ENCODE data around the gene FFAR3.

FFAR3 gene

DNA sequence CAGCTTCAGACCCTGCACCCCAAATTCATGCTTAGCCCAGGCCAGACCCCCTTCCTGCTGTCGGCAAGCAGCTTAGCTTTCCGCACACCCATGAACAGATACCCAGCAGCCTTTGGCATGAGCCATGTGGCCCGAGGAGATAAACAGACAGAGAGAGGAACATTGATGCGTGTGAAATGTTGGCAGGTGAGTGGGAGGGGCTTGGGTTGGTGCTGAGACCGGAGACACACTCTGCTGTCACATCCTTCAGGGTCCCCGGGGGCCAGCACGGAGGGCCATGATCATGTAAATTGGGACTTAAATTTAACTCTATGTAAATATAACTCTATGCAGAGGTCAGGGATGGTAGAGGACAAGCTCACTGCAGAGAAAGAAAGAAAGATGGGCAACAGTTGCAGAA, 27.8 kb upstream of the FFAR3 start:
- DNase-seq (ENCODE audit: low read depth) = no peak

DNA sequence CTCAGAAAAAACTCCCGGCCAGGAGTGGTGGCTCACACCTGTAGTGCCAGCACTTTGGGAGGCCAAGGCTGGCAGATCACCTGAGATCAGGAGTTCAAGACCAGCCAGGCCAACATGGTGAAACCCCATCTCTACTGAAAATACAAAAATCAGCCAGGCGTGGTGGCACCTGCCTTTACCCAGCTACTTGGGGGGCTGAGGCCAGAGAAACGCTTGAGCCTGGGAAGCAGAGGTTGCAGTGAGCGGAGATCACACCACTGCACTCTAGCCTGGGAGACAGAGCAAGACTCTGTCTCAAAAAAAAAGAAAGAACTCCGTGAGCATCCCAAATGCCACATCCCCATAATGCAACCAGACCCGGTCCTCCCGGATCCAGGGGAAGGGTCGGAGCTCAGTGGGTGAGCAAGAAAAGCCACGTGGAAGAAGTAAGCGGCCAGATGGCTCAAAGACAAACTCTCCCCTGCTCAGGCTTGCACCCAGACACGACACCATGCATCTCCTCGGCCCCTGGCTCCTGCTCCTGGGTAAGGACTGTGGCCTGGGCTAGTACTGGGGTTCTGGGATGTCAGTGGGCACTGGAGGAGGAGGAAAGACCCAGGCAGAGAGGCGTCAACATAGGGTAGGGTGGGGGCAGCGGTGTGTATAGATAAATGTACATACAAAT, 26.6 kb upstream of the FFAR3 start:
- no peak for DNase-seq (ENCODE audit: low read depth)

- DNase-seq (ENCODE audit: low read depth) = no peak
These were observed 25.4 kb upstream of the FFAR3 start for GRCh38 chr19:35332817-35333216.

- DNase-seq (ENCODE audit: low read depth) = no peak
These were observed 24.0 kb upstream of the FFAR3 start for GRCh38 chr19:35334144-35334753.

- DNase-seq (ENCODE audit: low read depth) = no peak
These were observed 21.9 kb upstream of the FFAR3 start for GRCh38 chr19:35336166-35336955.

DNA sequence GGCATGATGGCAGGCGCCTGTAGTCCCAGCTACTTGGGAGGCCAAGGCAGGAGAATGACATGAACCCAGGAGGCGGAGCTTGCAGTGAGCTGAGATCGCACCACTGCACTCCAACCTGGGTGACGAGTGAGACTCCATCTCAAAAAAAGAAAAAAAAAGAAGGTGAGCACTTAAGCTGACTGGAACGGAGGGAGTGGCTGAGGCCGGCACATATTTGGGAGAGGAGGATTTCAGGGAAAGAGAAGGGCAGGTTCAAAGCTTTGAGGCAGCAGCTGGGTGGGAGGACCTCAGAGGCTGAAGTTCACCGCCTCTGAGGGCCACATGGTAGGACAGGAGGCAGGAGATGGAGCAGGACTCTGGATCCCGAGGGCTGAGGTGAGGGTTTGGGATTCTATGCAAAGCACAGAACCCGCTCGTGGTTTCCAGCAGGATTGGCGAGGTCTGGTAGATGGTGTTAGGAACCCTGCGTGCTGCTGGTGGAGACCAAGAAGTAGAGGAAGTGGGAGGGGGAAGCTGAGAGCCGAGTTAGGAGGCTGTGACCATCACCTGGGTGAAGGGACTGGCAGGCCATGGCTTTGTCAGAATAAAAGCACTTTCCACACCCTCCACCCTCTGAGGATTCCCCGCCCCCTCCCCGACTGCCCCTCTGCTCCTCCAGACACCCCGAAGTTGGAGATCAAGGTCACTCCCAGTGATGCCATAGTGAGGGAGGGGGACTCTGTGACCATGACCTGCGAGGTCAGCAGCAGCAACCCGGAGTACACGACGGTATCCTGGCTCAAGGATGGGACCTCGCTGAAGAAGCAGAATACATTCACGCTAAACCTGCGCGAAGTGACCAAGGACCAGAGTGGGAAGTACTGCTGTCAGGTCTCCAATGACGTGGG, 20.9 kb upstream of the FFAR3 start:
- no peak for DNase-seq (ENCODE audit: low read depth)

- DNase-seq (ENCODE audit: low read depth) = no peak
These were observed 20.3 kb upstream of the FFAR3 start for GRCh38 chr19:35337984-35338296.

DNA sequence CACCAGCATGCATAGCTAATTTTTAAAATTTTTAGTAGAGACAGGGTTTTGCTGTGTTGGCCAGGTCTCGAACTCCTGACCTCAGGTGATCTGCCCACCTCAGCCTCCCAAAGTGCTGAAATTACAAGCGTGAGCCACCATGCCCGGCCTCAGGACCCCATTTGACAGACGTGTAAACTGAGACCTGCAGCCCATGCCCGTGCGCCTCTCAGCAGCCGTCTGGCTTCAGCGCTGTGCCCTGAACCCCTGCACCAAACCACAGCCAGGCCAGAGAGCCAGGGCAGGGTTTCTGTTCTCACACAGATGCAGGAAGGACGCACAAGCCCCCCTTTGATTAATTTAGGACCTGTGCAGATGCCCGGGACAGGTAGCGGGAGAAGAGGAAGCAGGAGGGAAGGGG, 17.8 kb upstream of the FFAR3 start:
- DNase-seq (ENCODE audit: low read depth) = no peak

DNA sequence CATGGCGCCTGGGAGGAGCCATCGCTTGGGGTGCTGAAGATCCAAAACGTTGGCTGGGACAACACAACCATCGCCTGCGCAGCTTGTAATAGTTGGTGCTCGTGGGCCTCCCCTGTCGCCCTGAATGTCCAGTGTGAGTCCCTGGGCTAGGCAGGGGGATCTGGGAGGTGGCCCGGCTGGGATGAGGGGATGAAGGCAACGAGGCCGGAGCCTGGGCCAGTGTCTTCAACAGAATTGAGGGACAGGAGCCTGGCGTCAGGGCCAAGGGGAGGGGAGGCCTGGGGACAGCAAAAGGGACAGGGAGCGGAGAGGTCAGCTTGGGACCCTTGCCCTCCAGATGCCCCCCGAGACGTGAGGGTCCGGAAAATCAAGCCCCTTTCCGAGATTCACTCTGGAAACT, 17.3 kb upstream of the FFAR3 start:
- DNase-seq (ENCODE audit: low read depth) = no peak

- DNase-seq (ENCODE audit: low read depth) = no peak
These were observed 16.6 kb upstream of the FFAR3 start for GRCh38 chr19:35341565-35342225.

GRCh38 chr19:35342430-35342829, 15.8 kb upstream of the FFAR3 start:
- no peak for DNase-seq (ENCODE audit: low read depth)

DNA sequence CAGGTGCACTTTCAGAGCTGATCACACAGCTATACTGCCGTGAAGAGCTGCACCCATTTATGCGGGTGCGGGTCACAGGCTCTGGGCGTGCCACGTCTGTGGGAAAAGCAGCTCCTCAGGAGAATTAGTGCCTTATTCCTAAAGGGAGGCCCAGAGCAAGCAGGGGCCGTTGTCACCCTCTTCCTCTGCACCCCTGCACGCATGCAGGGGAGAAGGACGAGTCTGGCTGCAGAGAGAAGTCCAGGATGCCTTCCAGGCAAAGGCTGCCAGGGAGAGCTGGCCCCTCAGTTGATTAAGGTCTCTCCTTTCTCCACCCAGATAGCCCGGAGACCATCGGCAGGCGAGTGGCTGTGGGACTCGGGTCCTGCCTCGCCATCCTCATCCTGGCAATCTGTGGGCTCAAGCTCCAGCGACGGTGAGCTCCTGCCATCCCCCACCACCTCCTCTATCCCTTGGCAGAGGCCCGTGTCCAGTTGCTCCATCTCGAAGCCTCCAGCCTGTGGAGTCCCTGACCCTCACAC, 13.7 kb upstream of the FFAR3 start:
- DNase-seq (ENCODE audit: low read depth) = no peak

DNA sequence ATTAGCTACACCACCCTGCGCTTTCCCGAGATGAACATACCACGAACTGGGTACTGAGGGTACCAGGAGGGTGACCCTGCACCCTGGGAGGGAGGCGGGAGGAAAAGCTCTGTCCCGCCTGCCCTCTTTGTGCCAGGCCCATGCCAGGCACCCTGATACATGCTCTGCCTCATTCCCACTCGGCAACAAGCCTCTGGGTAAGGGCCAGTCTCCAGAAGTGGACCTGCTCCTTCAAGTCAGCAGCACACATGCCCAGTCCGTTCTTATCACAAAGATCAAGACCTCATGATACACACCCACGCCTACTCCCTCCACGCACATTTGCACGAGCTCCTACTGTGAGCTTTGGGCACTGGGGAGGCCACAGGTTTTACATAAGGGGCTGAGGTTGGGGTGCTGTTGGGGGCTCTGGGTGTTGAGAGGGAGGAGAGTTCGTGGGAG, 12.6 kb upstream of the FFAR3 start:
- no peak for DNase-seq (ENCODE audit: low read depth)

- peak; percentile 64 for DNase-seq (ENCODE audit: low read depth)
These were observed 11.8 kb upstream of the FFAR3 start for GRCh38 chr19:35346193-35347052.

DNA sequence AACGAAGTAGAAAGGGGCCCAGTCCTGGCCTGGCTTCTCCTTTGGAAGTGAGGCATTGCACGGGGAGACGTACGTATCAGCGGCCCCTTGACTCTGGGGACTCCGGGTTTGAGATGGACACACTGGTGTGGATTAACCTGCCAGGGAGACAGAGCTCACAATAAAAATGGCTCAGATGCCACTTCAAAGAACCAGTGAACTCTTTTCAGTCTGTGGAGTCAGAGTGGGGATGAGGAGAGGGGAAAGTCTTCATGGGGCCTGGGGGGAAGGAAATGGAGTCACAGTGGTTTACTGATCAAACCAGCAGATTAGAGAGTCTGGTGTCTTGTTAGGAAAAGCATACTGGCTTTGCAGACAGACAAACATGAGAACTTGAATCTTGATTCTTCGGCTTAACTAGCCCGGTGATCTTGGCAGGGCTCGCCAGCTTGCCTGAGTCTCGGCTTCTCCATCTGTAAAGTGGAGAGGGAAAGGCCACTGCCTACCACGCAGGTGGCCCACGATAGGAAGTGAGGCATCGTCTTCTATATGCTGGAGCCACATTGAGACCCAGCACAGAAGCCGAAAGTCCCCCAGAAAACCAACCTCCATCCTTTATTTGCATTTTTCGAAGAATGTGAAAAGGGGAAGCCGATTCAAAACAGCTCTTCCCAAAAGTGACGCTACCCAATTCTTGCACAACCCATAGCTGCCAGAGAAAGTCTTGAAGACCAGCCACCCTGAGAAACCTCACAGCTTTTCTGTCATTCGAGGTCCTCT, 10.9 kb upstream of the FFAR3 start, which contains the start of gene FFAR1:
TSS of gene FFAR1 (plus strand) at position 732 of the 759 bp plus-strand sequence. CDS start 3,650 bp downstream, outside the sequence.
- DNase-seq (ENCODE audit: low read depth) = no peak

GRCh38 chr19:35347930-35348298, 10.3 kb upstream of the FFAR3 start:
- DNase-seq (ENCODE audit: low read depth) = no peak

- DNase-seq (ENCODE audit: low read depth) = no peak
These were observed 9.2 kb upstream of the FFAR3 start for GRCh38 chr19:35348911-35349611.

DNA sequence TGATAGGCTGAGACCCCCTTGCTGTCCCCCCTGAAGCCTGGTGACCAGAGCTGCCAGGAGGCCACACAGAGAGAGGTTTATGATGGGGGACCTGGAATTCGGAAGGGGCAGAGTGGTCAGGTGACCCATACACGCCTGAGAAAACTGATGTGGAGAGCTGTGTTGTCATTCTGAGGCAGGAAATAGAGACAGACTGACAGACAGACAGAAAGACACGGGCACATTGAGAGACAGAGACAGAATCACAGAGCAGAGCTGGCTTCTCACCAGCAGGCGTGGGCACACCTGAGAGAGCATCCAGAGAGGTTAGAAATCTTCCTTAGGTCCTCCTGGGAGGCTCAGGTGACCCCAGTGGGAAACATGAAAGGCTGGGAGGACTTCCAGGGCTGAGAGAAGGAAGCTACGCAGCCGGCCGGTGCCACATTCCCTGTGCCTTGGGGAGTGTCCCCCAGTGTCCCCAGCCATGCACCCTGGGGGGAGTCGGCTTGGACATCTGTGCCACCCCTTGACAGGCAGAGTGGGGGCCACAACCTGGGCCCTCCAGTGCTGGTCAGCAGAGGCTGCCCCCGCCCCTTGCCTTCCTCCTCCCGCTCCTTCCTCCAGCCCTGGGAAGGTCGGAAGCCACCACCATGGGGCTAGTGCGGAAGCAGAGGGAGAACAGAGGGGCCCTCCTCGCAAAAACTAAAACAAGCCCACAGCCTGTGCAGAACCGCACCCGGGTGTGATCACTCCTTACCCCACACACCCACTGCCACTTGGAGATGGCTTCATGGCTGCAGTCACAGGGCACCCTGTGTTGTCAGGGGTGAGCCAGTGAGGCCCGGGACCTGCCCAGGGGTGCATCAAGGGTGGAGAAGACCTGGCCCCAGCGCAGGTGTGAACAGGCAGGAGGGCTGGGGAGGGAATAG, 8.4 kb upstream of the FFAR3 start:
- DNase-seq (ENCODE audit: low read depth) = no peak
